Measurements from ENCODE around the gene PKP2. TPM values are rescaled to one million over a fixed set of nuclear protein-coding genes. Genes with fewer than 3 reads are reported as not detected.
A peak's percentile ranks its signal among the peaks of the same experiment; 100 is the strongest.

The PKP2 gene
- total RNA-seq, 1 experiment from 2014 or later, result 5.1 TPM

DNA sequence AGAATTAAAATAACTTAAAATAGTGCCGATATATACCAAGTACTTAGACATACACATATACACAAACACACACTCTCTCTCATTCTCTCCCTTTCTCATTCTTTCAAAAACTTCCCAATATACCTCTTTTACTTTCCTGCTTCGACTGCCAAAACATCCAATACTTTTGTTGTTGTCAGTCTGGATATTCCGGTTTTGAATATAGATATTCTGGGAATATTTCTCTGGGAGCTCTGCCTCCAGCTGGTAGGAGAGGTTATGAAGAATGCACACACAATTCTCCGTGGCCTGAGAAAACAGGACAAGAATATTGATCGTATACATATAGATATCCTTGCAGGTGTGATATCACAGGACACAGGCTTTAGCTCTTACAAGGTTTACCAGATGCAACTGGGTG lies 74.2 kb downstream of the PKP2 start:
- no peaks in the 10 kb centered on the region for H3K27me3 ChIP-seq
- H3K9me3 ChIP-seq (replicated peaks), result no peaks in the 10 kb centered on the region
- peak overlapping the region; percentile 76 for H3K27ac ChIP-seq

DNA sequence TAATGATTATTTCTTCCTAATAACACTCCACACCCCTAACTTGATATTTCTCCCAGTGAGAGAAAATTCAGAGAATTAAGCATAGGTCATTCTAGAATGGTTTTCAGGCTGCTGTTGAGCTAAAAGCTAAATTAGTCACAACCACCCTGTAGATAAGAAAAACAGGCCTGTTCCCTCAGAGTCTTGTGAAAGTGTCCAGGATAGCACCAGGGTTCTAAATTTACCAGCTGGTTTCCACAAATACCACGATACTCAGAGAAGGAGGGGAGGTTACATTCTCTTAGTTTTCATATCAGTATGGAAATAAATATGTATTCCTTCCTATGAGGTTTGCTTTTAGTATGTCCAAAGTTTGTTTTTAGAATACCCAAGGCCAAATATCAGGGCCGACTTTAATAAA lies 74.9 kb downstream of the PKP2 start:
- Histone ChIP-seq H3K4me1 (peaks cover 20% of the 10 kb centered on the region), H3K36me3 (no peaks in the 10 kb centered on the region), H3K4me3 (peak overlapping the region; percentile 44), H3K9me3 (replicated peaks) (no peaks in the 10 kb centered on the region), H3K27ac (peak overlapping the region; percentile 76), H3K27me3 (no peaks in the 10 kb centered on the region)
- DNase-seq, result peak in 1 of 2 experiments; percentile 30

More for the DNA sequence above, 74.2 kb downstream of the PKP2 start:
- no peak for DNase-seq
- Histone ChIP-seq H3K4me3 (peak overlapping the region; percentile 44), H3K4me1 (peaks cover 20% of the 10 kb centered on the region), H3K36me3 (no peaks in the 10 kb centered on the region)

DNA sequence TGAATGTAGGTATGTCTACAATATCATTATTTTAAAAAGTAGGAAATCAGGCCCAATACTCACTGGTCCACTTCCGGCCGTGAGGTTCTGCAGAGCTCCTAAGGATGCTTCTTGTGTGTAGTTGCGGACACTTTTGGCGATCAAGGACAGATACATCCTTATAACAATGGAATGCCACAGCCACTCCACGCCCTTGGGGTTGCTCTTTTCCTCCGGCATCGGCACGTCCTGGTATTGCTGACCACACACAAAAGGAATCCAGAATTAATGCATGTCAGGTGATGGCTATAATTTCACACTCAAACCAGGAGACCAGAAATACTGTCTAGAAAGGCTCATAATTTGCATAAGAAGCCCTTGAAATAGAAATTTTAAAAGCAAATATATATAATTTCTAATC lies 75.3 kb downstream of the PKP2 start:
- Histone ChIP-seq H3K27ac (peak overlapping the region; percentile 76), H3K4me3 (peak overlapping the region; percentile 44)
- DNase-seq, result peak; percentile 37 to 59

DNA sequence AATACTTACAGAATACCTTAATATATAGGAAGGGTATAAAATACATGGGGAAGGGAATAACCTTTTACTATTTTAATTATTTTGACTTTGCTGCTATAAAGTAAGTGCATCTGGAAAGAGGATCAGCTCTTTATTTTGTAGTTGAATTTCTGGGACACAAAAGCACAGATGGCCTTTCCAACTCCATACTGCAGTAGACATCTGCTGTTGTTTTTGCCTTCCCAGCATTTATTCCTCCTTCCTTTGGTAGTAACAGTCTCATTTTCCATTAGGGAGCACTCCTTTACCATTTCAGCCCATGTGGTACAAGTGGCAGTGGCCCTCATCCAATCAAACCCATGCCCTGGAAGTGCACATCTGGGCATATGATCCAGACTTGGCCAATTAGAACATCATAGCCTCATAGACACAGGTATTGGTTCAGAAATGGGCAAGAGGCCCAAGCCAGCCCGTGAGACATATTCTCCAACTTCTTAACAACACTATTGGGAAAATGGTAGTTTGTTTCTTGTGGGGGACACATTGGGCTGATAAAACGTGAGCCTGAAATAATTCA lies 76.1 kb downstream of the PKP2 start:
- Histone ChIP-seq H3K4me1 (peaks cover 20% of the 10 kb centered on the region), H3K27me3 (no peaks in the 10 kb centered on the region), H3K27ac (peak overlapping the region; percentile 76), H3K4me3 (peak overlapping the region; percentile 44), H3K9me3 (replicated peaks) (no peaks in the 10 kb centered on the region), H3K36me3 (no peaks in the 10 kb centered on the region)
- DNase-seq, result no peak

More for the DNA sequence above, 75.3 kb downstream of the PKP2 start:
- Histone ChIP-seq H3K9me3 (replicated peaks) (no peaks in the 10 kb centered on the region), H3K36me3 (no peaks in the 10 kb centered on the region), H3K27me3 (no peaks in the 10 kb centered on the region), H3K4me1 (peaks cover 20% of the 10 kb centered on the region)

DNA sequence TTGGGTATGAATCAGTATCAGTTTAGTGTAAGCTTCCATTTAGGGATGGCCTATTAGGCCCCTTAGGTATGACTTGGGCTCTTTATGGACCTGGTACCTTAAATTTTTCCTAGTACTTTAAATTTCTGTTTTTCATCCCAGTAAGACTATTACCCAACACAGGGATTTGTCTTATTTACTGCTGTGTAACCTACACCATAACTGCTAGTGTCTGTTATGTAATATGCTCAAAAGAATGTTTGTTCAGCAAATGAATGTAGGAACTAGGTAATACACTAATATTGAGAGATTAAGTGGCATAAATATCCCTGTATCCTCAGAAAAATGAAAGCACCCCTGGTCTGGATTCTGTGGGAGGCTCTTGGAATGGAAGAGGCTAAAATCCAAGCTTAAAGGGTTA lies 77.2 kb downstream of the PKP2 start:
- Histone ChIP-seq H3K4me3 (no peak overlapping the region), H3K36me3 (no peaks in the 10 kb centered on the region), H3K27ac (no peak overlapping the region), H3K27me3 (no peaks in the 10 kb centered on the region), H3K9me3 (replicated peaks) (no peaks in the 10 kb centered on the region), H3K4me1 (peaks cover 20% of the 10 kb centered on the region)
- no peak for DNase-seq

DNA sequence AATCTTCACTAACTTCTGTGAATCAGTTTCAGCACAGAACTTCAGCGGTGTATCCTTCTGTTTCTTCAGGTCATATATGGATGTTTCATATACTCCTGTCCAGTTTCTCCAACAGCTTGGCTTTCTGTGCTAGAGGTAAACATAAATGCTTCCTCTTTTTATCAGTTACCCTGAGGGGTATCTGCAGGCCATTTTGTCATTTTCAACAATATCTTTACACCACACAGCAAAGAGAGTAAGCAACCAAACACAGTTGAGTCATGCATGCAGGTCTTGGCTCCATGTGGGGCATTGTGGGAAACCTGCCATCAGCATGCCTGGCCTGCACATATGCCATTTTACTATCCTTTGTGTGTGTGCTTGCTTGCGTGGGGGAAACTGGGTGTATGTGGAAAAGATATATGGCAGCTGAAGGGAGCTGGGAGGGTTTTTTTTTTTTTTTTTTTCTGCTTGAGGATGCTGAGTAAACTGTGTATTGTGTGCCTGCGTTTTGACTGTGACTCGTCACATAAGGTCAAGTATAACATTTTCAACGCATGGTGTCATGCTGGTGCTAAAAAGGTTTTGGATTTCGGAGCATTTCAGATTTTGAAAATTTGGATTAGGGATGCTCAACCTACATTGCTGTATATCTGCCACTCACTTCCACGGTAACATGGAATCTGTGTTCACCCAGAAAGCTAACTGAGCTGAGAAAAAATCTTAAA lies 84.7 kb downstream of the PKP2 start:
- Histone ChIP-seq H3K9me3 (replicated peaks) (peaks cover 2% of the 10 kb centered on the region; the same call in 1 of the 2 replicates), H3K4me1 (peaks cover 20% of the 10 kb centered on the region), H3K4me3 (no peak overlapping the region), H3K36me3 (no peaks in the 10 kb centered on the region), H3K27ac (no peak overlapping the region), H3K27me3 (no peaks in the 10 kb centered on the region)
- DNase-seq, result no peak

DNA sequence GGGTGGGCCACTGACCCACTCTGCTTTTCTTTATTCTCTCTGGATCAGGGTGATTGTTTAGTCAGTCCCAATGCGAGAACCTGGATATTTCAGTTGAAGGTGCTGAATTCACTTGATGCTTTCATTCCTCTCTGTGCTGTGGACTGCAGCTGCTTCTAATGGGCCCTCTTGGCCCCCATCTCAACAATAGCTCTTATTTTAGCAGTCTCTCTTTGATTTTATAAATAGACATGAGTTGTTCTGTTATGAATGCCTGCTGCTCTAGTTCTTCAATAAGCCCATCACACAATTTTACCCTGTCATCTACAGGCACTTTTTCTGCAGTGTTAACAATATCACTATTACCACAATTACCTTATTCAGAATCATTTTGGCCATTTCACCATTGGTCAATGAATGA lies 86.7 kb downstream of the PKP2 start:
- H3K4me1 ChIP-seq, result peaks cover 20% of the 10 kb centered on the region
- H3K9me3 ChIP-seq (replicated peaks), result peaks cover 4% of the 10 kb centered on the region; the same call in 1 of the 2 replicates
- peak overlapping the region; percentile 58 for H3K27ac ChIP-seq
- DNase-seq, result no peak
- H3K27me3 ChIP-seq, result no peaks in the 10 kb centered on the region
- no peak overlapping the region for H3K4me3 ChIP-seq
- H3K36me3 ChIP-seq, result no peaks in the 10 kb centered on the region

DNA sequence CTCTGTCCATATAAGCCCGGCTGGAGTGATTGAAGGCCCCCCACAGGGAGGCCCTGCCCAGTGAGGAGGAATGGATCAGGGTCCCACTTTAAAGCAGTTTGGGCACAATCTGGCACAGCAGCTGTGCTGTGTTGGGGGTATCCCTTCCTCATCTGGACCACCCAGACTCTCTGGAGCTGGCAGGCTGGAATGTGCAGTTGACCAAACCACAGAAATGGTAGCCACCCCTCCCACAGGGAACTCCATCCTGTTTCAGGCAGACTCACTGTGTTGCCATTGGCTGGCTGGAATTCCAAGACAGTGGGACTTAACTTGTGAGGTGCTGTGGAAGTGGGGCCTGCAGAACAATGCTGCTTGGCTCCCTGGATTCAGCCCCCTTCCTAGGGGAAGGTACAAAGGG lies 87.4 kb downstream of the PKP2 start:
- DNase-seq, result peak; percentile 72 to 73
- Histone ChIP-seq H3K27me3 (no peaks in the 10 kb centered on the region), H3K27ac (peak overlapping the region; percentile 58), H3K4me1 (peaks cover 20% of the 10 kb centered on the region), H3K36me3 (no peaks in the 10 kb centered on the region), H3K9me3 (replicated peaks) (peaks cover 4% of the 10 kb centered on the region; the same call in 1 of the 2 replicates), H3K4me3 (no peak overlapping the region)

DNA sequence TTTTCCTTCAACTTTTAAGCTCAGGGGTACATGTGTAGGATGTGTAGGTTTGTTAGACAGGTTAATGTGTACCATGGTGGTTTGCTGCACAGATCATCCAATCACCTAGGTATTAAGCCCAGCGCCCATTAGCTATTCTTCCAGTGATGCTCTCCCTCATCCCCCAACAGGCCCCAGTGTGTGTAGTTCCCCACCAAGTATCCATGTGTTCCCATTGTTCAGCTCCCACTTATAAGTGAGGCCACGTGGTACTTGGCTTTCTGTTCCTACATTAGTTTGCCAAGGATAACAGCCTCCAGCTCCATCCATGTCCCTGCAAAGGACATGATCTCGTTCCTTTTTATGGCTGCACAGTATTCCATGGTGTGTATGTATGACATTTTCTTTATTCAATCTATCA lies 92.3 kb downstream of the PKP2 start:
- Histone ChIP-seq H3K9me3 (replicated peaks) (peaks cover 4% of the 10 kb centered on the region; the same call in 1 of the 2 replicates), H3K4me1 (peaks cover 10% of the 10 kb centered on the region), H3K36me3 (no peaks in the 10 kb centered on the region), H3K27me3 (no peaks in the 10 kb centered on the region), H3K4me3 (no peak overlapping the region), H3K27ac (no peak overlapping the region)
- DNase-seq, result no peak

DNA sequence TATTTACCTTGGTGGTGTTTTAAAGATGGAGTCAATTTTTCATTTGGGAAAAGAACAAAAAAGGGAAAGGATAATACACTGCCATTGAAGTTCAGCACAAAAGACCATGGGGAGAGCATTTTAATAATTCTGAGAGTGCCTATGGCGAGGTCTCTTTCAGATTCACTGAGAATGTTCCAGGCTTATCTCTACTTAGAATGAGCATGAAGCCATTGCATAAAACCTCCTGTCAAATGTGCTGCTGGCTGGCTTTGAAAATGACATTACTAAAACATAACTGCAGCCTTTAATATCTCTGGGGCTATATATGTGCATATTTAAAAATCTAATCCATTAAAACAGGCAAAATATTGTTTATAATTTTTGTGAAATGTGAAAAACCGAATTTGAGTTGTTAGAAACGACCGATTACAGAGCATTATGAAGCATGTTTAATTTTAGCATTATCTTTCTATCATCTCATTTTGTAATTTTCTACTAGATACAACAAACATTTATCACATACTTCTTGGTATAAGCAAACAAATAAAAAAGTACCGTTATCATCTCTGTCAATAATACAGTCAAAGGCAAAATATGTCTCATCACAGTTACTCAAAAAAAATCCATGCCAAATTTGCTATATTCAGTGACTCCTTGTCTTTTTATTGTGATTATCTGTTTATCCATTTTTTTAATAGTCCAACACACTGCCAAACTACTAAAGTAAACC lies 95.2 kb downstream of the PKP2 start:
- Histone ChIP-seq H3K27ac (no peak overlapping the region), H3K27me3 (no peaks in the 10 kb centered on the region), H3K4me3 (no peak overlapping the region), H3K9me3 (replicated peaks) (no peaks in the 10 kb centered on the region), H3K4me1 (no peaks in the 10 kb centered on the region), H3K36me3 (peaks cover 2% of the 10 kb centered on the region; the same call in 1 of the 2 replicates)
- DNase-seq, result no peak

DNA sequence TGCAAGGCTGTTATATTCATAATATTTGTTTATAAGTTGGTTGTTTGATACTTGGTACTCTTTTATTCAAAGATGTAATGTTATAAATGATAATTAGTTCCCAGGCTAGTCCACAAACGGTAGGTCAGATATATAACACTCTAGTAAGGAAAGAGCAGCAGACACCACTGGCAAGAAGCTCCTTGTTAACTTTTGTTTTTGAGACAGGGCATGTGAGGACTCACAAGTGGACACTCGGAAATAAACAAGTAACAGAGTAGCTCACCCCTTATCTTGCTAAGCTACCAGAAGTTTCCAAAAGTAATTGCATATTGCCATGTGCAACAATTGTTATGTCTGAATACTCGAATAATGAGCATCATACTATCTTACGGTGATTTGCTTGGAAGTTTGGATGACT lies 102.3 kb downstream of the PKP2 start:
- H3K4me1 ChIP-seq, result peaks cover 3% of the 10 kb centered on the region; the same call in 1 of the 2 replicates
- H3K4me3 ChIP-seq, result no peak overlapping the region
- H3K36me3 ChIP-seq, result peaks cover 2% of the 10 kb centered on the region; the same call in 1 of the 2 replicates
- no peaks in the 10 kb centered on the region for H3K9me3 ChIP-seq (replicated peaks)
- no peak overlapping the region for H3K27ac ChIP-seq
- H3K27me3 ChIP-seq, result no peaks in the 10 kb centered on the region
- DNase-seq, result no peak

DNA sequence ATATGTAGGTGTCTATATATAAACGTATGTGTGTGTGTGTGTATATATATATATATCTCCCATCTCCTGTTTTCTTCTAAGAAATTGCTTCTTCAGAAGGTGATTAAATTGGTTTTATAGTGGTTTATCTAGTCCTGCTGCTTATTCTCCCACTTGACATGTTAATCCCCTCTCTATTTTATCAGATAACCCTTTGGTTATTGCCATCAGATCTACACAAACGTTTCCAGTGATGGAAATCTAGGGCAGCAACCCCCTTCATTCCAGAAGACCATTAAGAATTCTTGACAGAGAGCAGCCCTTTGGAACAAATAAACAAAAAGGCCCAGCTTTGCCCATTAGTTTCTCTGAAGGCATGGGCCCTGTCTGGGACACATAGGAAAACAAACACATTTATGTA lies 106.7 kb downstream of the PKP2 start:
- DNase-seq, result no peak
- H3K4me1 ChIP-seq, result peaks cover 3% of the 10 kb centered on the region; the same call in 1 of the 2 replicates
- no peaks in the 10 kb centered on the region for H3K36me3 ChIP-seq
- no peaks in the 10 kb centered on the region for H3K27me3 ChIP-seq
- no peak overlapping the region for H3K27ac ChIP-seq
- no peak overlapping the region for H3K4me3 ChIP-seq
- H3K9me3 ChIP-seq (replicated peaks), result no peaks in the 10 kb centered on the region

DNA sequence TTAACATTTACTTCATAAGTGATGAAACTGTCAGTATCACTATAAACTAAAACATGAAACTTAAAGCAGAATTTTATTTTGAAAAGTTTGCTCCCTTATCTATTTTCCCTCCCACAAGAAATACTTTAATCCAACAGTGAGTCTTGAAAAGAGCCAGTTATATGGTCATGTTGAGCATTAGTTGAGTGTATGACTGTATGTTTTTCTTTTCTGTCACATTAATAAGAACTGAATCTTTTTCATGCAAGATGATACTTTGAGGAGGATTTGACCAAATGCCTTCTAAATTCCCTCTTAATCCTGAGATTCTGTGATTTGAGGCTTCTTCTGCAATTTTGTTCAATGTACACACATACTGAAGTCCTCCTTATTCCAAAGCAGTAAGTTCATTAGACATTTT lies 107.1 kb downstream of the PKP2 start:
- no peak for DNase-seq
- no peak overlapping the region for H3K4me3 ChIP-seq
- H3K27ac ChIP-seq, result no peak overlapping the region
- no peaks in the 10 kb centered on the region for H3K27me3 ChIP-seq
- H3K9me3 ChIP-seq (replicated peaks), result no peaks in the 10 kb centered on the region
- peaks cover 3% of the 10 kb centered on the region; the same call in 1 of the 2 replicates for H3K4me1 ChIP-seq
- H3K36me3 ChIP-seq, result no peaks in the 10 kb centered on the region

DNA sequence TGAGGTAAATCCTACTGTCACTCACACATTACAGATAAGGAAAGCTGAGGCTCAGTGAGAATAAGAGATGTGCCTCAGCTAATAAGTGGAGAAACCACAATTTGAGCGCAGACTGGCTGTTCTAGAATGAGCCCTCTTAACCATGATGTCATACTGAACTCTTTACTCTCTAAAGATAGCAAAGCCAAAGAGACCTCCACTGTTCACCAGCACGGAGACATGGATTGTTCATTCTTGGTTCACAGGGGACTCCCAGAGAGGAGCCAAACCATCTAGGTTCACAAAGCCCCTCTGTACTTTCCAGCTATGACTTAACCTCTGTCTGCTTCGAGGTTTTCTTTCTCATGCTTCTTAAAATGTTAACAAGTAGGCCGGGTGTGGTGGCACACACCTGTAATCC lies 108.2 kb downstream of the PKP2 start:
- H3K27me3 ChIP-seq, result no peaks in the 10 kb centered on the region

DNA sequence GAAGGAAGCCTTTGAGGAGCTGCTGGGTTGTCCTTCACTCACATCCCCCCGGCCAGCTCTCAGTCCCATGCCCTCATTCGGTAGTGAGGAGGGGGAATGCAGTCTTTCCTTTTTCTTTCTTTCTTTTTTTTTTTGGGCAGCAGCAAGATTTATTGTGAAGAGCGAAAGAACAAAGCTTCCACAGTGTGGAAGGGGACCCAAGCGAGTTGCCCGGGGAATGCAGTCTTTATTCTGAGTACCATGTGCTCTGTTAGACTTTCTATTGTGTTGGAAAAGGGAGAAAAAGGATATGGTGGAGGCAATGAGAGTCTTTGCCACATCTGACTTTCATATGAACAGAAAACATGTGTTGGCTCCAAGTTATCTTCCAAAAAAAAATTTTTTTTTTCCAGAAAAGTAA lies 111.0 kb downstream of the PKP2 start:
- Histone ChIP-seq H3K4me3 (no peak overlapping the region), H3K27me3 (peaks cover 3% of the 10 kb centered on the region; the same call in 1 of the 2 replicates), H3K9me3 (replicated peaks) (no peaks in the 10 kb centered on the region), H3K36me3 (no peaks in the 10 kb centered on the region), H3K4me1 (peaks cover 3% of the 10 kb centered on the region; the same call in 1 of the 2 replicates), H3K27ac (no peak overlapping the region)
- DNase-seq, result no peak

More for the DNA sequence above, 108.2 kb downstream of the PKP2 start:
- Histone ChIP-seq H3K36me3 (no peaks in the 10 kb centered on the region), H3K9me3 (replicated peaks) (no peaks in the 10 kb centered on the region), H3K4me1 (peaks cover 3% of the 10 kb centered on the region; the same call in 1 of the 2 replicates), H3K27ac (no peak overlapping the region), H3K4me3 (no peak overlapping the region)
- DNase-seq, result no peak

All from SJCRH30 (cell line).